Esophagus (tissue), 2 donors: ENCODE data around the gene TECTB. TPM values are rescaled to one million over a fixed set of nuclear protein-coding genes. Genes with fewer than 3 reads are reported as not detected.

Experiments used
- H3K27ac ChIP-seq, 2 donors: one replicate each; pipeline ENCODE4 v1.5.1; 2013; ENCODE audit warnings: low read depth in 2 of 2, mild to moderate bottlenecking in 2 of 2, inconsistent platforms in 1 of 2, low read length in 1 of 2, moderate library complexity in 1 of 2
- H3K27me3 ChIP-seq, 2 donors: one replicate each; pipeline ENCODE4 v1.6.1; 2013; ENCODE audit warnings: low read length in 2 of 2, control low read depth in 1 of 2, mild to moderate bottlenecking in 1 of 2; ENCODE audit not compliant: insufficient read depth in 2 of 2, control insufficient read depth in 1 of 2
- H3K36me3 ChIP-seq, 2 donors: one replicate each; pipeline ENCODE4 v1.6.1; 2013; ENCODE audit warnings: low read length in 1 of 2; ENCODE audit not compliant: control insufficient read depth in 2 of 2, insufficient read depth in 2 of 2
- H3K4me1 ChIP-seq, 2 donors: one replicate each; pipeline ENCODE4 v1.6.1; 2013; ENCODE audit warnings: low read length in 1 of 2; ENCODE audit not compliant: control insufficient read depth in 2 of 2, insufficient read depth in 2 of 2
- H3K4me3 ChIP-seq, 2 donors: one replicate each; pipeline ENCODE4 v1.5.1; 2013; ENCODE audit warnings: low read length in 2 of 2, mild to moderate bottlenecking in 2 of 2, low read depth in 1 of 2, moderate library complexity in 1 of 2
- H3K9me3 ChIP-seq, 2 donors: one replicate each; pipeline ENCODE4 v1.6.1; 2013; ENCODE audit warnings: mild to moderate bottlenecking in 2 of 2, low read depth in 1 of 2, low read length in 1 of 2, moderate library complexity in 1 of 2; ENCODE audit not compliant: control insufficient read depth in 2 of 2, insufficient read depth in 1 of 2
- WGBS, 2 donors: extraction: QIAGEN DNeasy Blood & Tissue Kit; methylation state at CpG; one replicate each; pipeline ENCODE4 v1.1.7; 2013; 5-methylcytosine and 5-hydroxymethylcytosine counted together
- polyA plus RNA-seq, 2 donors: library from polyadenylated mRNA; stranded (reverse); fragments of 200-250 nt; gene quantifications; one replicate each; pipeline ENCODE4 v1.2.3, GENCODE V29; 2013
- donor health status: healthy with polysubstance abuse.
- donor health status: Bipolar disorder and iron deficiency.

The TECTB gene
- polyA plus RNA-seq, 2 donors, result not detected

- WGBS, 2 donors, result 60 to 74% methylated on average over 1 of the region's 1 CpG
- no peak overlapping the region for H3K27ac ChIP-seq
Measured at GRCh38 chr10:112348759-112349158, 65.6 kb downstream of the TECTB start.

GRCh38 chr10:112349521-112350085 lies 66.4 kb downstream of the TECTB start:
- Histone ChIP-seq H3K27ac (no peak overlapping the region), H3K36me3 (no peaks in the 10 kb centered on the region), H3K4me3 (no peak overlapping the region), H3K27me3 (no peaks in the 10 kb centered on the region), H3K9me3 (no peaks in the 10 kb centered on the region), H3K4me1 (no peaks in the 10 kb centered on the region)
- 91 to 94% methylated on average over 45 to 46 of the region's 46 CpGs for WGBS, 2 donors

More at GRCh38 chr10:112348759-112349158, 65.6 kb downstream of the TECTB start:
- Histone ChIP-seq H3K36me3 (no peaks in the 10 kb centered on the region), H3K9me3 (no peaks in the 10 kb centered on the region), H3K4me3 (no peak overlapping the region), H3K4me1 (no peaks in the 10 kb centered on the region), H3K27me3 (no peaks in the 10 kb centered on the region)

- no peaks in the 10 kb centered on the region for H3K27me3 ChIP-seq
- no peaks in the 10 kb centered on the region for H3K4me1 ChIP-seq
- no peaks in the 10 kb centered on the region for H3K9me3 ChIP-seq
- 91% methylated on average over 8 of the region's 8 CpGs for WGBS, 2 donors
- H3K36me3 ChIP-seq, result no peaks in the 10 kb centered on the region
- H3K27ac ChIP-seq, result no peak overlapping the region
- H3K4me3 ChIP-seq, result no peak overlapping the region
Measured at GRCh38 chr10:112351146-112351545, 67.9 kb downstream of the TECTB start.

- Histone ChIP-seq H3K27ac (no peak overlapping the region), H3K4me3 (no peak overlapping the region), H3K9me3 (no peaks in the 10 kb centered on the region), H3K27me3 (no peaks in the 10 kb centered on the region), H3K4me1 (no peaks in the 10 kb centered on the region), H3K36me3 (no peaks in the 10 kb centered on the region)
- 77% methylated on average over 3 of the region's 3 CpGs for WGBS, 2 donors
Measured at GRCh38 chr10:112352044-112352443, 68.8 kb downstream of the TECTB start.

GRCh38 chr10:112353046-112353445 lies 69.8 kb downstream of the TECTB start:
- Histone ChIP-seq H3K9me3 (no peaks in the 10 kb centered on the region), H3K4me3 (no peak overlapping the region), H3K27ac (no peak overlapping the region), H3K27me3 (no peaks in the 10 kb centered on the region), H3K4me1 (no peaks in the 10 kb centered on the region), H3K36me3 (no peaks in the 10 kb centered on the region)

Other genes starting within 250 kb of the TECTB start
- gene GPAM, start 99.6 kb upstream of the TECTB start, polyA plus RNA-seq, result 1 to 10 TPM; 1.1 to 1.5 TPM
- 1 to 10 TPM; 3.6 to 5.6 TPM for gene ACSL5, start 90.7 kb downstream of the TECTB start, polyA plus RNA-seq
- gene ZDHHC6, start 163.5 kb downstream of the TECTB start, polyA plus RNA-seq, result 10 to 100 TPM; 21.8 to 35.5 TPM
- gene VTI1A, start 163.8 kb downstream of the TECTB start, polyA plus RNA-seq, result 10 to 100 TPM; 10.6 to 11.5 TPM